Activated gamma-delta T cell treated with Interleukin-2 at 50 U/mL for 16 hours (primary cell): Measurements from ENCODE around the gene SELENOV.

Experiments used
- DNase-seq: peaks from one replicate; pipeline ENCODE4 v3.0.0-alpha.2; 2020

Gene SELENOV

DNA sequence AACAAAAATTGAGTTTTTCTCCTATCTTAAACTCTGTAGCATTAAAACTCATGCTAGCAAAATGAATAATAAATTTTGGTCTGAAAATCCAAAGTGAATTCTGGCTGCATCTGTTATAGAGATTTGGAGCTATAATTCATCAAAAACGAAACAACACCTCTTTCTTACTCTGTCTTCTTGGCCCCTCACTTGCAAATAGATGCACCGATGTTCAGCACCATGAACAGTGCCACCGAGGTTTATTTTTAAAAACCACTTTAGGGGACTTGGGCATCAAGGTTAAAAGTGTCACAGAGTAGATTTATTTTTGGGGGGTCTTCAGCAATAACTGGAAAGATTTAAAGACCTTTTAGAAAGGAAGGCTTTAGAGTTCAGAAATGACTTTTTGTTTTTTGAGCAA is 51.1 kb downstream of the SELENOV start:
- DNase-seq: no peak

DNA sequence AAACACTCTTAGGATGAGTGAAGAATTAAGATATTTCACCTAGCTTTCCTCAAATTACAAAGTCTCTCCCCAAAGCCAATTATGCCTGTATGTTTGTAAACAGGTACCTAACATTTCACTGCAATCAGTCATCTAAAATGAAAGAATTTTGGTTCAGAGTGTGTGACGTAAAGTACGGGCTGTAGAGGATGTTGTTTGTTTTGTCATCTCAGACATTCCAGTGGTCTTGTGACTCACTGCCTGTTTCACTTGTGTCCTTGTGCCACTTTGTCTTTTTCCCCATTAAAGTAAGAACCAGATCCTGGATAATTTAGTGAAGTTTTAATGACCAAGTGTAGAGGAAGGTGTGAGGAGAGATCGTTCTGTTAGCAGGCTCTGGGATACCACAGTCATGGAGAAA is 53.7 kb downstream of the SELENOV start:
- DNase-seq: no peak
